ENCODE measurements around the gene SLC35B2. TPM values are rescaled to one million over a fixed set of nuclear protein-coding genes. Genes with fewer than 3 reads are reported as not detected.

The SLC35B2 gene
- total RNA-seq, 1 experiment from 2014 or later: 105 TPM

- H3K4me3 ChIP-seq (ENCODE audit: low read depth in 2 of 2, low read length in 2 of 2): no peak overlapping the region
- ATAC-seq (no peak), DNase-seq (ENCODE audit: low read depth, low spot score) (no peak)
- ChIA-PET CTCF (no interaction called here), POLR2A (no interaction called here)
- peaks cover 5% of the 10 kb centered on the region for H3K36me3 ChIP-seq (ENCODE audit: control insufficient read depth, insufficient read depth, low read length)
- TF ChIP-seq SIN3A (IDR thresholded peaks at IDR 0.05; ENCODE audit: borderline replicate concordance, insufficient read depth, low read depth, low read length) (no peak), TCF7L2 (IDR thresholded peaks at IDR 0.05; ENCODE audit: low read depth, low read length) (no peak), CTCF (IDR thresholded peaks at IDR 0.05) (no peak), REST (IDR thresholded peaks at IDR 0.05; ENCODE audit: insufficient read depth in 1 of 2, low read depth in 2 of 2, low read length in 1 of 2) (no peak), POLR2AphosphoS5 (IDR thresholded peaks at IDR 0.05; ENCODE audit: low read depth, low read length) (no peak)
- no TSS peak for BruUV-seq (replicated peaks)
- no peak overlapping the region for H3K27ac ChIP-seq (ENCODE audit: low read length)
- no peaks in the 10 kb centered on the region for H3K27me3 ChIP-seq (ENCODE audit: control insufficient read depth, insufficient read depth, low read length)
- intact Hi-C loops (cut with micrococcal nuclease; ENCODE audit: unreplicated experiment): no loop called here
- H3K9me3 ChIP-seq (ENCODE audit: control insufficient read depth, insufficient read depth, low read depth, low read length): no peaks in the 10 kb centered on the region
- in situ Hi-C loops (cut with HindIII; ENCODE audit: low pct_unique_long_range_greater_than_20kb, low sequenced_read_pairs): no loop called here
- H3K4me1 ChIP-seq (ENCODE audit: control insufficient read depth, insufficient read depth, low read length): peaks cover 42% of the 10 kb centered on the region
These were observed 2.7 kb upstream of the SLC35B2 start for GRCh38 chr6:44260011-44260410.

- peaks cover 49% of the 10 kb centered on the region for H3K4me1 ChIP-seq (ENCODE audit: control insufficient read depth, insufficient read depth, low read length)
- no peaks in the 10 kb centered on the region for H3K27me3 ChIP-seq (ENCODE audit: control insufficient read depth, insufficient read depth, low read length)
- ChIA-PET POLR2A (no interaction called here), CTCF (no interaction called here)
- H3K9me3 ChIP-seq (ENCODE audit: control insufficient read depth, insufficient read depth, low read depth, low read length): no peaks in the 10 kb centered on the region
- H3K27ac ChIP-seq (ENCODE audit: low read length): peak overlapping the region; percentile 79; the same call in 1 of the 2 replicates
- in situ Hi-C loops (cut with HindIII; ENCODE audit: low pct_unique_long_range_greater_than_20kb, low sequenced_read_pairs): no loop called here
- TF ChIP-seq POLR2AphosphoS5 (IDR thresholded peaks at IDR 0.05; ENCODE audit: low read depth, low read length) (no peak), REST (IDR thresholded peaks at IDR 0.05; ENCODE audit: insufficient read depth in 1 of 2, low read depth in 2 of 2, low read length in 1 of 2) (no peak), CTCF (IDR thresholded peaks at IDR 0.05) (no peak), SIN3A (IDR thresholded peaks at IDR 0.05; ENCODE audit: borderline replicate concordance, insufficient read depth, low read depth, low read length) (no peak), TCF7L2 (IDR thresholded peaks at IDR 0.05; ENCODE audit: low read depth, low read length) (no peak)
- peaks cover 5% of the 10 kb centered on the region for H3K36me3 ChIP-seq (ENCODE audit: control insufficient read depth, insufficient read depth, low read length)
- no TSS peak for BruUV-seq (replicated peaks)
- DNase-seq (ENCODE audit: low read depth, low spot score): no peak
- intact Hi-C loops (cut with micrococcal nuclease; ENCODE audit: unreplicated experiment): loop anchor here (10.0 kb wide), 1 partner anchor 164 kb away; no protein-coding TSS in a partner anchor
- ATAC-seq: no peak
- no peak overlapping the region for H3K4me3 ChIP-seq (ENCODE audit: low read depth in 2 of 2, low read length in 2 of 2)
These were observed 1.6 kb upstream of the SLC35B2 start for GRCh38 chr6:44258921-44259320.

Measured in Panc1 (cell line).